Hepatocyte (in vitro differentiated cells): ENCODE results near the gene FIBP. TPM values are rescaled to one million over a fixed set of nuclear protein-coding genes. Genes with fewer than 3 reads are reported as not detected.

Experiments used
- DNase-seq: peaks from one replicate; pipeline ENCODE4 v3.0.0-alpha.2; 2016; ENCODE audit warnings: low spot score
- H2AFZ ChIP-seq: fragments of 200-600 bp; sonication (generic); 2 replicates; pipeline ENCODE4 v1.6.0; 2016; ENCODE audit warnings: antibody characterized with exemption, mild to moderate bottlenecking
- H3K27ac ChIP-seq: fragments of 200-600 bp; sonication (generic); 2 replicates; pipeline ENCODE4 v1.5.1; 2016; ENCODE audit warnings: mild to moderate bottlenecking
- H3K27me3 ChIP-seq: fragments of 200-600 bp; sonication (generic); 2 replicates; pipeline ENCODE4 v1.6.1; 2016
- H3K36me3 ChIP-seq: fragments of 200-600 bp; sonication (generic); replicated peaks from 2 replicates; pipeline ENCODE4 v1.5.1; 2016; ENCODE audit warnings: low read depth; ENCODE audit not compliant: insufficient read depth
- H3K4me1 ChIP-seq: fragments of 200-600 bp; sonication (generic); 2 replicates; pipeline ENCODE4 v1.5.1; 2016; ENCODE audit warnings: mild to moderate bottlenecking, moderate library complexity; ENCODE audit not compliant: insufficient read depth
- H3K4me2 ChIP-seq: fragments of 200-600 bp; sonication (generic); 2 replicates; pipeline ENCODE4 v1.6.0; 2016
- H3K4me3 ChIP-seq: fragments of 200-600 bp; sonication (generic); 2 replicates; pipeline ENCODE4 v1.5.1; 2016; ENCODE audit warnings: mild to moderate bottlenecking
- H3K79me2 ChIP-seq: fragments of 200-600 bp; sonication (generic); 2 replicates; pipeline ENCODE4 v1.6.0; 2017; ENCODE audit warnings: mild to moderate bottlenecking
- H3K9me2 ChIP-seq: fragments of 200-600 bp; sonication (generic); replicated peaks from 2 replicates; pipeline ENCODE4 v1.6.0; 2017; ENCODE audit warnings: mild to moderate bottlenecking; ENCODE audit not compliant: insufficient read depth
- H3K9me3 ChIP-seq: fragments of 200-600 bp; sonication (generic); 2 replicates; pipeline ENCODE4 v1.5.1; 2016; ENCODE audit warnings: low read depth, mild to moderate bottlenecking
- H4K20me1 ChIP-seq: fragments of 200-600 bp; sonication (generic); 2 replicates; pipeline ENCODE4 v1.6.0; 2016; ENCODE audit warnings: mild to moderate bottlenecking; ENCODE audit not compliant: insufficient read depth, poor library complexity, severe bottlenecking
- CTCF ChIP-seq: fragments of 200-600 bp; sonication (generic); IDR thresholded peaks from 2 replicates; pipeline ENCODE4 v1.5.1; 2016; ENCODE audit warnings: antibody characterized with exemption, mild to moderate bottlenecking; ENCODE audit not compliant: poor library complexity
- EZH2 ChIP-seq: fragments of 200-600 bp; sonication (generic); IDR thresholded peaks from 2 replicates; pipeline ENCODE4 v1.6.1; 2016; ENCODE audit warnings: antibody characterized with exemption, mild to moderate bottlenecking, borderline replicate concordance
- EZH2phosphoT487 ChIP-seq: fragments of 200-600 bp; sonication (generic); IDR thresholded peaks from one replicate; pipeline ENCODE4 v1.6.1; 2018; ENCODE audit warnings: antibody characterized with exemption, mild to moderate bottlenecking, low read depth, moderate library complexity; ENCODE audit not compliant: unreplicated experiment, severe bottlenecking
- WGBS: methylation state at CpG from one replicate; pipeline ENCODE4 v1.1.6; 2016; ENCODE audit warnings: low lambda C conversion rate; ENCODE audit errors: missing lambda C conversion rate; 5-methylcytosine and 5-hydroxymethylcytosine counted together
- polyA plus RNA-seq: library from polyadenylated mRNA; unstranded; fragments of >200 nt; fragmentation: Nextera tagmentation; extraction: Ambion mirVana; gene quantifications from 2 replicates; pipeline ENCODE4 v1.2.1, GENCODE V29; 2016
- total RNA-seq: library from RNA; depleted of rRNA; stranded (reverse); fragments of >200 nt; gene quantifications from 2 replicates; pipeline ENCODE4 v1.2.3, GENCODE V29; 2014

Gene FIBP
- total and polyA plus RNA-seq, 2 experiments from 2014 or later = 74.9 to 93.6 TPM

GRCh38 chr11:65883786-65884715 lies 4.2 kb downstream of the FIBP start:
- H3K27me3 ChIP-seq = no peaks in the 10 kb centered on the region
- no peak overlapping the region for H3K27ac ChIP-seq
- H3K9me2 ChIP-seq = no peaks in the 10 kb centered on the region
- H3K4me1 ChIP-seq = peaks cover 15% of the 10 kb centered on the region
- H3K79me2 ChIP-seq = peaks cover 24% of the 10 kb centered on the region
- no peak overlapping the region for H2AFZ ChIP-seq
- H3K4me2 ChIP-seq = no peak overlapping the region
- H3K9me3 ChIP-seq = no peaks in the 10 kb centered on the region
- no peak for TF ChIP-seq EZH2
- TF ChIP-seq EZH2phosphoT487 = no peak
- no peak for TF ChIP-seq CTCF
- no peak overlapping the region for H3K4me3 ChIP-seq
- no peak for DNase-seq
- 93% methylated on average over 28 of the region's 28 CpGs for WGBS
- no peaks in the 10 kb centered on the region for H3K36me3 ChIP-seq
- H4K20me1 ChIP-seq = no peaks in the 10 kb centered on the region

- Histone ChIP-seq H3K9me3 (no peaks in the 10 kb centered on the region), H3K9me2 (no peaks in the 10 kb centered on the region), H3K27me3 (no peaks in the 10 kb centered on the region), H3K27ac (no peak overlapping the region), H4K20me1 (no peaks in the 10 kb centered on the region), H3K4me2 (no peak overlapping the region), H3K4me1 (peaks cover 13% of the 10 kb centered on the region), H3K4me3 (no peak overlapping the region), H2AFZ (no peak overlapping the region), H3K36me3 (no peaks in the 10 kb centered on the region), H3K79me2 (peaks cover 24% of the 10 kb centered on the region)
- 94% methylated on average over 10 of the region's 13 CpGs for WGBS
- TF ChIP-seq EZH2phosphoT487 (no peak), CTCF (no peak), EZH2 (no peak)
- DNase-seq = no peak
Measured at GRCh38 chr11:65883058-65883761, 5.1 kb downstream of the FIBP start.

GRCh38 chr11:65882120-65883057 lies 5.9 kb downstream of the FIBP start:
- no peaks in the 10 kb centered on the region for H3K9me3 ChIP-seq
- no peak overlapping the region for H3K4me2 ChIP-seq
- no peaks in the 10 kb centered on the region for H4K20me1 ChIP-seq
- H3K9me2 ChIP-seq = no peaks in the 10 kb centered on the region
- H3K4me1 ChIP-seq = peaks cover 10% of the 10 kb centered on the region
- TF ChIP-seq EZH2 (no peak), EZH2phosphoT487 (no peak), CTCF (no peak)
- DNase-seq = no peak
- H3K27ac ChIP-seq = no peak overlapping the region
- H3K36me3 ChIP-seq = no peaks in the 10 kb centered on the region
- H3K4me3 ChIP-seq = no peak overlapping the region
- H2AFZ ChIP-seq = no peak overlapping the region
- no peaks in the 10 kb centered on the region for H3K27me3 ChIP-seq
- 98% methylated on average over 30 of the region's 30 CpGs for WGBS
- peaks cover 20% of the 10 kb centered on the region for H3K79me2 ChIP-seq
